Cortex of kidney (tissue), 1 donor: ENCODE data around the gene TPGS2.
"Not testable (repeated sequence)": the region's sequence is repeated elsewhere in the genome, so short reads cannot be mapped to it uniquely, and the experiment has no call there.

Experiments used
- DNase-seq: peaks from one replicate; lab custom pipeline; 2025; lab: John Stamatoyannopoulos, UW

The TPGS2 gene

GRCh38 chr18:36775396-36775795 lies 53.4 kb downstream of the TPGS2 start:
- no peak for DNase-seq

GRCh38 chr18:36772241-36772723 lies 56.5 kb downstream of the TPGS2 start:
- DNase-seq = no peak

- DNase-seq = no peak
Measured at GRCh38 chr18:36771245-36771644, 57.6 kb downstream of the TPGS2 start.

- no peak for DNase-seq
Measured at GRCh38 chr18:36770315-36770946, 58.4 kb downstream of the TPGS2 start.

GRCh38 chr18:36769611-36770314 lies 59.0 kb downstream of the TPGS2 start:
- no peak for DNase-seq

GRCh38 chr18:36769172-36769571 lies 59.6 kb downstream of the TPGS2 start:
- no peak for DNase-seq

- DNase-seq = no peak
Measured at GRCh38 chr18:36766836-36767235, 62.0 kb downstream of the TPGS2 start.

- not testable (repeated sequence) for DNase-seq
Measured at GRCh38 chr18:36762965-36763364, 65.8 kb downstream of the TPGS2 start.

GRCh38 chr18:36762074-36762473 lies 66.7 kb downstream of the TPGS2 start:
- DNase-seq = no peak

- no peak for DNase-seq
Measured at GRCh38 chr18:36761186-36761698, 67.6 kb downstream of the TPGS2 start.

GRCh38 chr18:36760598-36760997 lies 68.2 kb downstream of the TPGS2 start:
- no peak for DNase-seq

GRCh38 chr18:36759167-36759776 lies 69.5 kb downstream of the TPGS2 start:
- no peak for DNase-seq

GRCh38 chr18:36758623-36759022 lies 70.2 kb downstream of the TPGS2 start:
- no peak for DNase-seq

GRCh38 chr18:36757991-36758390 lies 70.8 kb downstream of the TPGS2 start:
- DNase-seq = no peak

GRCh38 chr18:36757081-36757480 lies 71.7 kb downstream of the TPGS2 start:
- DNase-seq = no peak

- no peak for DNase-seq
Measured at GRCh38 chr18:36756242-36756641, 72.6 kb downstream of the TPGS2 start.

GRCh38 chr18:36752929-36753865 lies 75.6 kb downstream of the TPGS2 start:
- no peak for DNase-seq

- DNase-seq = no peak
Measured at GRCh38 chr18:36745219-36745975, 83.4 kb downstream of the TPGS2 start.

GRCh38 chr18:36744261-36744876 lies 84.4 kb downstream of the TPGS2 start:
- DNase-seq = no peak
